Liver (tissue), 3 donors: ENCODE results near the gene TMCO4.

Source experiments
- NR2F2 ChIP-seq: IDR thresholded peaks from 2 replicates; pipeline ENCODE4 v1.6.1; 2016; ENCODE audit warnings: antibody characterized with exemption
- RAD21 ChIP-seq, 2 donors: IDR thresholded peaks; 2 replicates each; pipeline ENCODE4 v1.6.1; 2016; ENCODE audit warnings: antibody characterized with exemption in 2 of 2, mild to moderate bottlenecking in 2 of 2
- TF ChIP-seq, protein P1 (sequence below): fragments of 150-350 bp; IDR thresholded peaks from 2 replicates; pipeline ENCODE4 v1.5.1; 2017; ENCODE audit warnings: improper control_type of control experiment, low read depth, low read length; ENCODE audit not compliant: missing input control
- donor health status: healthy.
- donor health status: healthy.

DNA sequence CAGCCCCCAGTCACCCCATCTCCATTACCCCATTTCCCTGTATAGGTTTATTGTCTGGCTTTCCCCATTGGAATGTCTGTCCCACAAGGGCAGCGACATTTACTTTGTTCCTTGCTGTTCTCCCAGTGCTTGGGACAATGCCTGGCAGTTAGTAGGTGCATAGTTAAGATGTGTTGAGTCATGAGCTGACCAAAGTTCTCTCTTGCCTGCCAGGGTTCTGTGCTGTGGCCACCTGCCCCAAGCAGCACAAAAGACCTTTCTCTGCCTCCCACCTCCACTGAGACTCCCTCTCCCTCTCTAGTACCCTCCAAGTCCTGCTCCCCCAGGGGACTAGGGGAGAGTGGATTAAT is 40.0 kb downstream of the TMCO4 start:
- TF ChIP-seq, protein P1, sequence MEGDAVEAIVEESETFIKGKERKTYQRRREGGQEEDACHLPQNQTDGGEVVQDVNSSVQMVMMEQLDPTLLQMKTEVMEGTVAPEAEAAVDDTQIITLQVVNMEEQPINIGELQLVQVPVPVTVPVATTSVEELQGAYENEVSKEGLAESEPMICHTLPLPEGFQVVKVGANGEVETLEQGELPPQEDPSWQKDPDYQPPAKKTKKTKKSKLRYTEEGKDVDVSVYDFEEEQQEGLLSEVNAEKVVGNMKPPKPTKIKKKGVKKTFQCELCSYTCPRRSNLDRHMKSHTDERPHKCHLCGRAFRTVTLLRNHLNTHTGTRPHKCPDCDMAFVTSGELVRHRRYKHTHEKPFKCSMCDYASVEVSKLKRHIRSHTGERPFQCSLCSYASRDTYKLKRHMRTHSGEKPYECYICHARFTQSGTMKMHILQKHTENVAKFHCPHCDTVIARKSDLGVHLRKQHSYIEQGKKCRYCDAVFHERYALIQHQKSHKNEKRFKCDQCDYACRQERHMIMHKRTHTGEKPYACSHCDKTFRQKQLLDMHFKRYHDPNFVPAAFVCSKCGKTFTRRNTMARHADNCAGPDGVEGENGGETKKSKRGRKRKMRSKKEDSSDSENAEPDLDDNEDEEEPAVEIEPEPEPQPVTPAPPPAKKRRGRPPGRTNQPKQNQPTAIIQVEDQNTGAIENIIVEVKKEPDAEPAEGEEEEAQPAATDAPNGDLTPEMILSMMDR, result no peak
- TF ChIP-seq NR2F2 (no peak), RAD21 (IDR thresholded peaks at IDR 0.05) (no peak)
